Stimulated activated CD4-positive, alpha-beta T cell treated with anti-CD3 and anti-CD28 coated beads, Interleukin-4, amount 100 ng/mL, for 48 hours (primary cell): ENCODE data around the gene FPGS.
"Not testable (repeated sequence)": the region's sequence is repeated elsewhere in the genome, so short reads cannot be mapped to it uniquely, and the experiment has no call there.

ENCODE experiments used
- DNase-seq, 2 donors: peaks; one replicate each; pipeline ENCODE4 v3.0.0-alpha.2; 2020; ENCODE audit warnings: low read depth in 2 of 2

Gene FPGS

DNA sequence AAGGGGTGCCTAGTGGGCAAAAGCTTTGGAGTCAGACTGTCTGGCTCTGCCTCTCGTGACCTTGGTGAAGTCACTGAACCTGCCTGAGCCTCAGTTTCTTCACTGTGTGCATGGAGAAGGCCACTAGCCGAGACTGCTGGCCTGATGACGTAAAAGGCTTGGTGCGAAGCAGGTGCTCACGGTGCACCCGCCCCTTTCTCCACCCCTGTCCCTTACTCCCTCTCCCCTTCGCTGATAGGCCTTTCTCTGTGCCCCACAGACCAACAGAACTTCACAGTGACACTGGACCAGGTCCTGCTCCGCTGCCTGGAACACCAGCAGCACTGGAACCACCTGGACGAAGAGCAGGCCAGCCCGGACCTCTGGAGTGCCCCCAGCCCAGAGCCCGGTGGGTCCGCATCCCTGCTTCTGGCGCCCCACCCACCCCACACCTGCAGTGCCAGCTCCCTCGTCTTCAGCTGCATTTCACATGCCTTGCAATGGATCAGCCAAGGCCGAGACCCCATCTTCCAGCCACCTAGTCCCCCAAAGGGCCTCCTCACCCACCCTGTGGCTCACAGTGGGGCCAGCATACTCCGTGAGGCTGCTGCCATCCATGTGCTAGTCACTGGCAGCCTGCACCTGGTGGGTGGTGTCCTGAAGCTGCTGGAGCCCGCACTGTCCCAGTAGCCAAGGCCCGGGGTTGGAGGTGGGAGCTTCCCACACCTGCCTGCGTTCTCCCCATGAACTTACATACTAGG is 10.4 kb downstream of the FPGS start:
- no peak for DNase-seq

DNA sequence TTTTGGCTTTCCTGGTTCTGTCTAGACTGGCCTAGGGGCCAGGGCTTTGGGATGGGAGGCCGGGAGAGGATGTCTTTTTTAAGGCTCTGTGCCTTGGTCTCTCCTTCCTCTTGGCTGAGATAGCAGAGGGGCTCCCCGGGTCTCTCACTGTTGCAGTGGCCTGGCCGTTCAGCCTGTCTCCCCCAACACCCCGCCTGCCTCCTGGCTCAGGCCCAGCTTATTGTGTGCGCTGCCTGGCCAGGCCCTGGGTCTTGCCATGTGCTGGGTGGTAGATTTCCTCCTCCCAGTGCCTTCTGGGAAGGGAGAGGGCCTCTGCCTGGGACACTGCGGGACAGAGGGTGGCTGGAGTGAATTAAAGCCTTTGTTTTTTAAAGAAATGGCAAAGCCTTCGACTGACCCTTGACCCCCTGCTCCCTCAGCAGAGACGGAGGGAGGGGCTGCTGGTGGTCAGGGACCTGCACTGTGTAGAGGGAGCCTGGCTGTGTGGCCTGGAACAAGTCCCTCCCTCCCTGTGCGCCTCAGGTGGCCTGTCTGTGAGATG is 11.1 kb downstream of the FPGS start:
- no peak for DNase-seq

DNA sequence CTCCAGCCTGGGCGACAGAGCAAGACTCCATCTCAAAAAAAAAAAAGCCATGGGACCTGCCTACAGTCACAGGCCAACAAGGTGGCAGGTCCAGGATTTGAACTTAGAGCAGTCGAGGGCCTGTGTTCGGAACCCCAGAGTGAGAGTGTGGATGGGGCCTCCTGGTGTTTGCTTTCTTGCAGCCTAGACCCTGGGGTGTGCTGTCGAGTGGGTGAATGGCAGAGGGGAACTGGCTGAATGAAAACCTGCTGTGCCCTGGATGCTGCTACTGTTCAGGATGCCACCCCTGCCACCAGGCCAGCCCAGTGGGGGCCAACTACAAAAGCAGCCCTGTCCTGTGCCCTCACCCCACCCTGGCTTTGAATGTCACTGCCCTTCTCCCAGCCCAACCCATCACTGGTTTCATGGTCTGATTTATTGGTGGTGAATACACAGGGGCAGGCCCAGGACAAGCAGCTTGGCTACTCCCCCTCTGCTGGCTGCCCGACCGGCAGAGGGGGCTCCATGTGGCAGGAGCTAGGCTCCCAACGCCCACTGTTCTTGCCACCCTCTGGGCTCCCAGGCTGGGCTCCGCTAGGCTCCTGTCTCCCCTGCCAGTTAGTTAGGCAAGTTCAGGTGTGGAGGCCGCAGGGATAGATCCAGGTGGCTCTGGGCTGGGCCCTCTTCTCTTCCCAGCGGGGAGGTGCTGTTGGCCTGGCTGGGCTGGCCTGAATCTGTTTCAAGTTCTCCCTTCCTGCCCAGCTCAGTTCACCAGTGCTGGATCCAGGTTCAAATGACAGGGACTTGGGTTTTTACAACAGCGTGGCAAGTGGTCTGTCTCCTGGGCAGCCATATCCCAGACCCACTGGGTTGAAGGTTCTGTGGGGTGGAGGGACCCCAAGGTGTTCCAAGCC is 12.2 kb downstream of the FPGS start:
- no peak for DNase-seq

DNA sequence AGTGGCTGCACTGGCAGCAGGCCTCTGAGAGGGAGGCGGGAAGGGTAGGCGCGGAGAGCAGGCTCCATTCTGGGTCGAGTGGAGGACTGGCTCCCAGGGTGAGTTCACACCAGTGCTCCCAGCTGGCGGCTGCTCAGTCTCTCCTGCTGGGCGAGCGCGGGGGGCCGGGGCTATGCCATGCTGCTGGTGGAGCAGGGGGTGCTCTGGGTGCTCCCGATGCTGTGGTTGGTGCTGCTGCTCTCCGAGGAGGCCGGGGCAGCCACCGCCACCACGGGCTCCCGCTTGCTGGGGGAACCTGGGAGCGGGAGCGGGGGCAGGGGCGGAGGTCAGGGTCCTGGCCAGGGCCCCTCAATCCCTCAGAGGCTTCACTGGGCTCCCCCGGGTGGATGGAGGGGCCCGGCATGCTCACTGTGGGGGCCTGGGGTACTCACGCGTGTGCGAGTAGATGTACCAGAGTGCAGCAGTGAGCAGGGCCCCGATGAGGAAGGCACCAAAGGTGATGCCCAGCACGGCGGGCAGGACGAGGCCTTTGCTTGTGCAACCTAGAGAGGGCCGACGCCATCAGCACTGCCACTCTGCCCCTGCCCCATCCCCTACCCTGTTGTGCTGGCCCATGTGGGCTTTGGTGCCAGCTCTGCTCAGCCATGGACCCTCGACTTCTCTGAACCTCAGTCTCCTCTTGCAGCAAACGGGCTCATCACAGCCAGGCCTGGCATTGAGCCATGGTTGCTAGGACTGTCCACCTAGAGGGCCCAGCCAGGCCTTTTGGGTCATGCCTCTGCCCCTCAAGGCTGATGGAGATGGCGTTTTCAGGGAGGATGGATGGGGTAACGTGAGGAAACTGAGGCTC is 13.1 kb downstream of the FPGS start:
- DNase-seq = no peak

DNA sequence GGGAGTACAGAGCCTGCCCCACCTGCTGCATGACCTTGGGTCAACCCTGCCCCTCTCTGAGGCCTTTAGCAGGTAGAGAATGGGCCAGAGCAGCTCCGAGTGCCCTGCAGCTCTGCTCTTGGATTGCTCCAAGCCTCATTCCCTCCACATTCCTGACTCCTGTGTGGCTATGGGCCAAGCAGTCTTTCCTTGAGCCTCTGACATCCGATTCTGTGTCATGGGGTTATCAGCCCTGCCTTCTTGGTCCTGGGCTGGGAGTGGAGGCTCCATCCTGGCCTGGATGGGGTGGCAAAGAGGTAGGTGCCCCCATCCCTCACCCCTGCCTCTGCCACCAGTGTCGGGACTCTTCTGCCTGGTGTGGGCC is 13.7 kb downstream of the FPGS start:
- DNase-seq = no peak

GRCh38 chr9:127816728-127817127 is 14.0 kb downstream of the FPGS start:
- DNase-seq = no peak

DNA sequence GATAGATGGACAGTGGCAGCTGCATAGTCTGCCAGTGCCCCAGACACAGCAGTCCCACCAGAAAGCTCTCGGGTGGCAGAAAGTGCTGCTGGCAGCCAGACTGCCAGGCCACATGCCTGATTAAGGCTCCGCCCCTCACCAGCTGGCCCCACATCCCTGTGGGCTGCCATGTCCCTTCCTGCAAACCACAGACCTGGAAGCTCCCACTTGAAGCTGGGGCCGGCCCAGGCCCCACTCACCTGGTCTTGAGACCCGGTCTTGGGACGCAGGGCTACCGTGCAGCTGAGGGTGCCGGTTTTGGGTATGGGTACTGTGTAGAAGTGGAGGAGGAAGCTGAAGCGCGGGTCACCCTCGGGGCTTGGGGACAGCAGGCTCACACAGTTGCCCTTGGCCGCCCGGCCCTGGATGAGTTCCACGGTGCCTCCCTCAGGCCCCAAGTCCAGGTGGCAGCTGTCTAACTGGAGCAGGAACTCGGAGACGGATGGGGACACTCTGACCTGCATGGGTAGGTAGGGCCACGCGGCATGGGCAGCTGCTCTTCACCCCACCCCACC is 15.3 kb downstream of the FPGS start:
- no peak for DNase-seq

DNA sequence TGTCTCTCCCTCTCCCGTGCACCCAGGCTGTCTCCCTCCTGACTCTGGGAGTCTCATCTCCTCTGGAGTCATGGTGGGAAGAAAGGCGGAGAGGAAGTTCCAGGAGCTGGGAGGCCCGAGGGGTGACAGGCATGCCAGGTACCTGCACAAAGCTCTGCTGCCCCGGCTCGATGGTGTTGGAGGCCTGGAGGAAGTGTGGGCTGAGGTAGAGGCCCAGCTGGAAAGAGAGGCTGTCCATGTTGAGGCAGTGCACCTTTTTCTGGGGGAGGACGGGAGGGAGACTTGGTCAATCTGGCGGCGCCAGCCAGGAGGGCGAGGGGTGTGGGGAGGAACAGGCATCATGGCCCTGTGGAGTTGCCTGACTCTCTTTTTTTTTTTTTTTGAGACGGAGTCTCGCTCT is 15.9 kb downstream of the FPGS start:
- DNase-seq = no peak

DNA sequence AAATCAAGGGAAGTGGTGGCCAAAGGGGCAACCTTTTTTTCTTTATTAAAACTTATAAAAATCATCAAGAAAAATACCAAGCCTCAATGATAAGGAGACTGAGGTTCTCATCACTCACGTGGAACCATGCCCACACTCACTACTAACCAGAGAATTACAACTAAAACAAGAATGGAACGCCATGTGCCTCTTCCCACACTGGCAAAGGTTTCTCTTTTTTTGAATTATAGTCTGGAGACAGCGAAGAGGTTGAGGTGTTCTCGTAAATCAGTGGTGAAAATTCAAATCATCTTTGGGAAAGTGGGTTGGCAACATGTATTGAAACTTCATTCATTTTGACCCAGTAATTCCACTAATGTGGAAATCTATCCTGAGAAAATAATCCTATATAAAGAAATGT is 19.4 kb downstream of the FPGS start:
- DNase-seq = no peak

- no peak for DNase-seq
Measured at GRCh38 chr9:127825319-127826051, 22.8 kb downstream of the FPGS start.

DNA sequence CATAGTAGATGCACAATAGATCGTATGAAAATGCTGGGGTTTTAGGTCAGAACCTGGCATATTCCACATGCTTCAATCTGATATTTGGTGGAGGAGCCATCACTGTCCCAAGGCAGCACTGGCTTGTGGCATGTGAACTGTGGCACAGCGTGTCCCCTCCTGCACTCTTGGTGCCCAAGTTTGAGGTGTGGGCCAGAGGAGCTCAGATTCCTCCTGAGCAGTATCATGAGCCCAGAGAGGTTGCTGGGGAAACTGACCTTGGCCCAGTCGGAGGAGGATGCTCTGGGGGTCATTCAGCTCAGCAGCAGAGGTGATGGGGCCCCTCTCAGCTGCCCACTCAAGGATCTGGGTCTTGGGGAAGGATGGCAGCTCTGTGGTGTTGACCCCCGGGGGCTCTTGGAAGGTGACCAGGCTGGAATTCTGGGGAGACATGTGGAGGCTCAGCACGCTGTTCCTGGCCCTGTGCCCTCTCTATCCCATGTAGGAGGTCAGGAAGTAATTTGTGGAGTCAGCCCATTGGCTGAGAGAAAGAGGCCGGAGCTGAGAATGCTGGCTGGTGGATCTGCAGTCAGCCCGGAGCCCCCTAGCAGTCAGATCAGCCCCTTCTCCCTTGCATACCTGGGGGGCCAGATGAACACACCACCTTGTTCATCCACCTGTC is 23.7 kb downstream of the FPGS start:
- DNase-seq = no peak

DNA sequence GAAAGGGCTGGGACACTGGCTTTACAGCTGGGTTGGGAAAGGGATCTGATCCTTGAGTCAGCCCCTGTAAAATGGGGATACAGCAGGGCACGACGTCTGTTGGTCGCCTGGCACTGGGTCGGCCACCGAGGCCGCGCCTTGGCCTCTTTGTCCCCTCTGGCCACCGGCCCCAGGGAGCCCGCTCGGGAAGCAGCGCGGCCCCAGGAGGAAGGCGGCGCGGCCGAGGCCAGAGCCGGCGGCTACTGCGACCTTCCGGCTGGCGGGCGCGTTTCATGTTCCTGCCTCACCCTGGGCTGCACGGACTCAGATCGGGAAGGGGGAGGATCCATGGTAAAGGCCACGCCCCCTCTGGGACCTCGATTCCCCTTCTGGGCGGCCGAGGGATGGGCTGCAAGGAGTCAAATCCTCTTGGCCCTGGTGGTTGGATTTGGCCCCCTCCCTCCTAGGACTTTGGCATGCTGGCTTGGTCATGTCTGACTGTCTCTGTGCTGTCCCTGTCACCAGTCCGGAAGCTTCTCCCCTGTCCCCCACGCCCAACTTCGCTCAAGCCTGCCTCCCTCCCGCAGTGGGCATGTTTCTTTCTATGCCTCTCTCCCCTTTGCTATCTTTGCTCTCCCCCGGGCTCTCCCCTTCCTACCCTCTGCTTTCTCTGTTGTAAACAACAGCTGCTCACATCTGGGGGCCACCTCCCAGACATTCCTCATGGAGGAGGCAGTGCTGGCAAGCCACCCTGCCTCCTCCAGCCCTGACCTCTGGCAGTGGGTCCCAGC is 25.8 kb downstream of the FPGS start:
- no peak for DNase-seq

- DNase-seq = no peak
Measured at GRCh38 chr9:127829205-127829906, 26.7 kb downstream of the FPGS start.

GRCh38 chr9:127832248-127832647 is 29.6 kb downstream of the FPGS start:
- DNase-seq = no peak

- no peak for DNase-seq
Measured at GRCh38 chr9:127833555-127833954, 30.9 kb downstream of the FPGS start.

DNA sequence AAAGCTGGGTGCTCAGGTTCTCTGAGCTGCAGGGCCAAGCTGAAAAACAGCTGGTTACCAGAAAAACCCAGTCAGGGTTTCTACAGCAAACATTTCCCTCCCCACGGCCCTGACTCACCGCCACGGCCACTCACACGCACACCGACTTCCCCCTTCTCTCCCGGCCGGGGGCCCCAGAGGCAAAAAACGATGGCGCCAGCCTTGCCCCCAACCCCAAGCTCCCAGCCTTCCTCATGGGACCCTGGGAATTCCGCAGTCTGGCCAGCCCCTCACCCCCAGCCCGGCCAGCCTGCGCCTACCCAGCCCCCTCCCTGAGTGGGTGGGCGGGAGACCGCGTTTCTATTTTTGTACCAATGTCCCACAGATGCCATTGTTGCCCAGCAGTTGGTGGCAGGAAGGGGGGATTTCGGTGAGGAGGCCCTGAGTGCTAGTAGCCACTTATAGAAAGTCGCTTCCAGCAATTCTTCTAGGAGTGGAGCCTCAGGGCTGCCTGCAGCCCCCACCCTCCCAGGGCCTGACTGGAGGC is 33.4 kb downstream of the FPGS start:
- DNase-seq = peak; percentile 19 to 28

DNA sequence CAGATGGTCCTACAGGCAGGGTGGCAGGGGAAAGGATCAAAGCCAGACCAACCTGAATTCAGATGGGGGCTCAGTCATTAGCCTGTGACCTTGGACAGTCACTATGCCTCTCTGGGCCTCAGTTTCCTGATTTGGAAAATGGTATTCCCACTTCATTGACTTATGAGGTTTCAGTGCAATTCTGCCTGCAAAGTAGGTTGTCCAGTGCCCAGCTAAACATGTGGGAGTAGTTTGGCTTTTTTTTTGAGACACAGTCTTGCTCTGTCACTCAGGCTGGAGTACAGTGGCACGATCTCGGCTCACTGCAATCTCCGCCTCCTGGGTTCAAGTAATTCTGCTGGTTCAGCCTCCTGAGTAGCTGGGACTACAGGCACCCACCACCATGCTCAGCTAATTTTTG is 33.9 kb downstream of the FPGS start:
- DNase-seq = not testable (repeated sequence)

DNA sequence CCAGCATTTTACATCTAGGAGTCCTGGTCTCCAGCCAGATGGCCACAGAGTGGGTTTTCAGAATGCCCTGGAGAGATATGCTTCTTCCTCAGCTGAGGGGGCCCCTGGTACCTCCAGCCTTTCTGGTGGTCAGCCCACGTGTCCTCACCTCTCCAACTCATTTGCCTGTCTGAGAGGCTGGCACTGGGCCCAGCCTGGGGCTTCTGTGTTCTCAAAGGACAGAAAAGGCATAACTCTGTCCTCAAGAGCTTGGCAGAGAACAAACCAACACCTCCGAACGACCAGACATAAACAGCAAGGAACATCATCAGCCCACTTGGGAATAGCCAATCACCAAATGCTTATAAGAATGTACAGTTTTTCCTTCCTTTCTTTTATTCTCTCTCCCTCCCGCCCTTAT is 34.7 kb downstream of the FPGS start:
- no peak for DNase-seq
